Heart left ventricle (tissue), 16 donors: ENCODE measurements around the gene MAFG. TPM values are rescaled to one million over a fixed set of nuclear protein-coding genes. Genes with fewer than 3 reads are reported as not detected.
A peak's percentile ranks its signal among the peaks of the same experiment; 100 is the strongest.

Experiments used
- ATAC-seq, 4 donors: fragments of 200-7000 bp; cut with Tn5 transposase; one replicate each; pipeline ENCODE4 v1.9.1; 2020 to 2022; ENCODE audit warnings: moderate library complexity in 4 of 4, mild to moderate bottlenecking in 3 of 4, moderate number of reproducible peaks in 1 of 4
- DNase-seq, 5 donors: peaks; one replicate each; pipeline ENCODE4 v3.0.0-alpha.2; 2020
- H3K27ac ChIP-seq, 12 donors: fragments of 200-600 bp; sonication (generic) in 4 of 12; one replicate each; pipeline versions ENCODE4 v1.5.0 to v1.8.0; 2016 to 2022; ENCODE audit warnings: mild to moderate bottlenecking in 2 of 12
- H3K27me3 ChIP-seq, 9 donors: fragments of 200-600 bp; sonication (generic) in 2 of 9; one replicate each; pipeline versions ENCODE4 v1.5.1 to v1.8.0; 2016 to 2022; ENCODE audit warnings: mild to moderate bottlenecking in 3 of 9
- H3K36me3 ChIP-seq, 9 donors: fragments of 200-600 bp; sonication (generic) in 2 of 9; one replicate each; pipeline versions ENCODE4 v1.5.0 to v1.8.0; 2018 to 2022; ENCODE audit warnings: mild to moderate bottlenecking in 2 of 9
- H3K4me1 ChIP-seq, 12 donors: fragments of 200-600 bp; sonication (generic) in 4 of 12; one replicate each; pipeline versions ENCODE4 v1.5.0 to v1.8.0; 2016 to 2022; ENCODE audit warnings: mild to moderate bottlenecking in 3 of 12
- H3K4me3 ChIP-seq, 12 donors: fragments of 200-600 bp; sonication (generic) in 4 of 12; one replicate each; pipeline versions ENCODE4 v1.5.0 to v1.8.0; 2017 to 2022; ENCODE audit warnings: mild to moderate bottlenecking in 9 of 12, moderate library complexity in 4 of 12
- H3K9me3 ChIP-seq, 12 donors: fragments of 200-600 bp; sonication (generic) in 4 of 12; one replicate each; pipeline versions ENCODE4 v1.5.0 to v1.8.0; 2016 to 2022; ENCODE audit warnings: mild to moderate bottlenecking in 1 of 12
- POLR2A ChIP-seq, 2 donors: fragments of 450-650 bp; IDR thresholded peaks; one replicate each; pipeline ENCODE4 v1.6.1; 2017; ENCODE audit warnings: antibody characterized with exemption in 2 of 2, mild to moderate bottlenecking in 2 of 2, moderate library complexity in 2 of 2
- WGBS, 4 donors: extraction: QIAGEN DNeasy Blood & Tissue Kit in 2 of 4; methylation state at CpG; one replicate each; pipeline versions ENCODE4 v1.1.5 to v1.1.7; 2013 to 2018; 5-methylcytosine and 5-hydroxymethylcytosine counted together
- intact Hi-C, 10 donors: fragments of 100-400 bp; cut with DNase I; formaldehyde crosslinking; loops; one replicate each; pipeline versions ENCODE4 v1.11.1 to v1.14.2; 2022
- polyA plus RNA-seq, 2 donors: library from polyadenylated mRNA; stranded (reverse); fragments of 200-250 nt; gene quantifications; one replicate each; pipeline ENCODE4 v1.2.3, GENCODE V29; 2013
- total RNA-seq, 9 donors: library from RNA; depleted of rRNA in 2 of 9; stranded (reverse); fragments of >200 nt in 2 of 9; fragmentation: NEBNext Ultra II Directional in 3 of 9; extraction: Animal tissue kit (Norgen Biotek cat#: 25700) in 3 of 9; gene quantifications; one replicate each; pipeline versions ENCODE4 v1.1.0 to v1.2.4, GENCODE V29; 2016 to 2023
- TF ChIP-seq, protein P1 (sequence below), 12 donors: fragments of 200-600 bp; sonication (generic) in 4 of 12; IDR thresholded peaks; one replicate each; pipeline versions ENCODE4 v1.5.0 to v1.8.0; 2018 to 2022; ENCODE audit warnings: antibody characterized with exemption in 12 of 12, mild to moderate bottlenecking in 5 of 12
- donor health status: ischemic (EF 13 %, LVEDD 7.1; RV severe dilation, severe dysfunction).
- donor health status: healthy with polysubstance abuse.
- donor health status: DM: no; HTN: yes; CAD: no.
- donor health status: DM: no; HTN: no; CAD: no.
- donor health status: ischemic (EF 25% LVEDD 6.9; RV normal size, moderate dysfunction).
- donor health status: ischemic (EF 25% LVEDD 5.7; RV mildly dilated, moderate dysfunction).
- donor health status: healthy.
- donor health status: DM: yes; HTN: yes; CAD: no.
- donor health status: ischemic (EF 35%, LVEDD 5.7; RV mildly dilated, moderate dysfunction).
- donor health status: nonischemic (EF 11% LVEDD 7.7; RV severe dilation, severe dysfunction).
- donor health status: DM: yes; HTN: yes; CAD: no.
- donor health status: PGD.
- donor health status: ischemic (EF 29% LVEDD 5.4; RV normal size, mild dysfunction).
- donor health status: nonischemic (EF 23%, LVEDD 6.1; RV moderate dilation, normal function).

MAFG gene
- total and polyA plus RNA-seq, 11 donors = 10.2 to 30.5 (median 18.0) TPM

DNA sequence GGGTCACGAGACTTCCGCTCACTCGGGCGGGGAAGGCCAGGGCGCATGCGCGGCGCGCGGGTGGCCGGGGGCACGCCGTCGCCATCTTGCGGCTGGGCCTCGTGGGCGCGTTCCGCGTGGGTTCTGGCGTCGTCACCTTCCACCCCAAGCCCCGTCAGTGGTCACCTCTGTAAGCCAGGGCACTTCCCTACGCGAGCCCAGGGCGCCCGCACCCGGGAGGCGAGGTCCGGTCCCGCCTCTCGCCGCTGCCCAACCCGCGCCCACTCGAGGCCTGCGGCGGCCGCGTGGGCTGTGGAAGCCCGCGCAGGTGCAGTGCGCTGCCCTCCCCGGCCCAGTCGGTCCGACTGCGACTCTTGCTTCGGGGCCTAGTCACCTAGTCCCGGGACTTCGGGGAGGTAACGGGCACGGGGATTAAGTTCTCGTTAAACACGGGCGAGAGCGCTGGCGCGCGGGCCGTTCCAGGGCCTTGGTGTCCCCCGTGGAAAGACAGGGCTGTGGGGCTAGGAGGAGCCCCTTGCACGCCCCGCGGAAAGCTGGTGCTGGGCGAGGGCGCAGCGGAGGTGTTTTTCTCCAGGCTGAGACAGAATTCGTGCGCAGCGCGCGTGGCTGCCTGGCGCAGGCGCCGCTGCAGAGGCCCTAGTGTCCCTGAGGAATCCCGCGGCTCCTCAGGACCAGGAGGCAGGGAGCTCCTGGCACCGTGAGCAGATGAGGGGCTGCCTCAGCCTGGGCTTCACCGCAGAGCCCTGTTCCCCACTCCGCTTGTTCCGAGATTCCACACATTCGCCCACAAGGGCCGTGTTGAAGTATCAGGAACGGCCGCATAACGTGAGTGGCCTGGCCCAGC, 55.9 kb downstream of the MAFG start:
- WGBS, 4 donors = 0 to 2% (median 1%) methylated on average over 18 to 86 of the region's 86 CpGs
- Histone ChIP-seq H3K4me1 (peaks cover 4 to 55% (median 48%) of the 10 kb centered on the region in 12 donors), H3K36me3 (peaks cover 0 to 31% (median 20%) of the 10 kb centered on the region in 9 donors), H3K9me3 (no peaks in the 10 kb centered on the region), H3K27me3 (no peaks in the 10 kb centered on the region), H3K27ac (peak overlapping the region; percentile 92 to 100 (median 98)), H3K4me3 (peak overlapping the region; percentile 54 to 100 (median 95))
- ATAC-seq (peak; percentile 12 to 40 (median 38)), DNase-seq (peak; percentile 95 to 98 (median 96))
- intact Hi-C loops = loop anchor here in 1 of 10 donors (5.0 kb wide), 1 partner anchor 56 kb away; the partner anchor contains the start of gene MAFG
- TF ChIP-seq, protein P1, sequence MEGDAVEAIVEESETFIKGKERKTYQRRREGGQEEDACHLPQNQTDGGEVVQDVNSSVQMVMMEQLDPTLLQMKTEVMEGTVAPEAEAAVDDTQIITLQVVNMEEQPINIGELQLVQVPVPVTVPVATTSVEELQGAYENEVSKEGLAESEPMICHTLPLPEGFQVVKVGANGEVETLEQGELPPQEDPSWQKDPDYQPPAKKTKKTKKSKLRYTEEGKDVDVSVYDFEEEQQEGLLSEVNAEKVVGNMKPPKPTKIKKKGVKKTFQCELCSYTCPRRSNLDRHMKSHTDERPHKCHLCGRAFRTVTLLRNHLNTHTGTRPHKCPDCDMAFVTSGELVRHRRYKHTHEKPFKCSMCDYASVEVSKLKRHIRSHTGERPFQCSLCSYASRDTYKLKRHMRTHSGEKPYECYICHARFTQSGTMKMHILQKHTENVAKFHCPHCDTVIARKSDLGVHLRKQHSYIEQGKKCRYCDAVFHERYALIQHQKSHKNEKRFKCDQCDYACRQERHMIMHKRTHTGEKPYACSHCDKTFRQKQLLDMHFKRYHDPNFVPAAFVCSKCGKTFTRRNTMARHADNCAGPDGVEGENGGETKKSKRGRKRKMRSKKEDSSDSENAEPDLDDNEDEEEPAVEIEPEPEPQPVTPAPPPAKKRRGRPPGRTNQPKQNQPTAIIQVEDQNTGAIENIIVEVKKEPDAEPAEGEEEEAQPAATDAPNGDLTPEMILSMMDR (IDR thresholded peaks at IDR 0.05) = peak in 11 of 12 donors; percentile 6 to 73 (median 52)
- TF ChIP-seq POLR2A (IDR thresholded peaks at IDR 0.05) = peak in 1 of 2 donors; percentile 95

DNA sequence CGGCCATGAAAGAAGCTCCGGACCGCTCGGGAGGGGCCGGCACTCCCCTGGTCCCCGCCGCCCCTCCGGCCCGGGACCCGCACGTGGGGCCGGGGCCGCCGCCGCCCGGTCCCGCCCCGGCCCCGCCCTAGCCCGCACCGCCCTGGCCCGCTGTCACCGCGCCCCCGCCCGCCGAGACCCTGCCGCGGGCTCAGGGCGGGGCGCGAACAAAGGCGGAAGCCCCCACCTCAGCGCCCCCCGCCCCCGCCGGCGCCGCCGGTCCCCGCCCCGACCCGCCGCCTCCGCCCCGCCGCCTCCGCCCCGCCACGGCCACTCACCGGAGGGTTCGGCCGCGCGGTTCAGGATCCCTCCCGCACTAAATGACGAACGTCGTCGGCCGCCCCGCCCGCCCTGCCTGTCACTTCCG, 56.6 kb downstream of the MAFG start, which contains the start of gene ARHGDIA:
ARHGDIA (minus strand) TSS at position 357 of the 406 bp plus-strand sequence. CDS start 1,407 bp downstream, outside the sequence.
- intact Hi-C loops = loop anchor here in 1 of 10 donors (5.0 kb wide), 1 partner anchor 56 kb away; the partner anchor contains the start of gene MAFG
- WGBS, 4 donors = 0 to 3% (median 1%) methylated on average over 6 to 64 of the region's 64 CpGs; no CpG with 5 or more reads in 1 of the 4 donors
- peaks cover 0 to 31% (median 20%) of the 10 kb centered on the region in 9 donors for H3K36me3 ChIP-seq
- H3K27ac ChIP-seq = peak within 1 kb of the TSS; percentile 92 to 100 (median 98)
- H3K27me3 ChIP-seq = no peaks in the 10 kb centered on the region
- peak within 1 kb of the TSS; percentile 68 to 100 (median 95) for H3K4me3 ChIP-seq
- peak in 3 of 4 donors; percentile 60 to 69 (median 68) for ATAC-seq
- H3K9me3 ChIP-seq = no peaks in the 10 kb centered on the region
- peaks cover 4 to 61% (median 54%) of the 10 kb centered on the region in 12 donors for H3K4me1 ChIP-seq
- no peak for TF ChIP-seq POLR2A (IDR thresholded peaks at IDR 0.05)
- TF ChIP-seq, protein P1 (IDR thresholded peaks at IDR 0.05) = no peak
- DNase-seq = no peak

DNA sequence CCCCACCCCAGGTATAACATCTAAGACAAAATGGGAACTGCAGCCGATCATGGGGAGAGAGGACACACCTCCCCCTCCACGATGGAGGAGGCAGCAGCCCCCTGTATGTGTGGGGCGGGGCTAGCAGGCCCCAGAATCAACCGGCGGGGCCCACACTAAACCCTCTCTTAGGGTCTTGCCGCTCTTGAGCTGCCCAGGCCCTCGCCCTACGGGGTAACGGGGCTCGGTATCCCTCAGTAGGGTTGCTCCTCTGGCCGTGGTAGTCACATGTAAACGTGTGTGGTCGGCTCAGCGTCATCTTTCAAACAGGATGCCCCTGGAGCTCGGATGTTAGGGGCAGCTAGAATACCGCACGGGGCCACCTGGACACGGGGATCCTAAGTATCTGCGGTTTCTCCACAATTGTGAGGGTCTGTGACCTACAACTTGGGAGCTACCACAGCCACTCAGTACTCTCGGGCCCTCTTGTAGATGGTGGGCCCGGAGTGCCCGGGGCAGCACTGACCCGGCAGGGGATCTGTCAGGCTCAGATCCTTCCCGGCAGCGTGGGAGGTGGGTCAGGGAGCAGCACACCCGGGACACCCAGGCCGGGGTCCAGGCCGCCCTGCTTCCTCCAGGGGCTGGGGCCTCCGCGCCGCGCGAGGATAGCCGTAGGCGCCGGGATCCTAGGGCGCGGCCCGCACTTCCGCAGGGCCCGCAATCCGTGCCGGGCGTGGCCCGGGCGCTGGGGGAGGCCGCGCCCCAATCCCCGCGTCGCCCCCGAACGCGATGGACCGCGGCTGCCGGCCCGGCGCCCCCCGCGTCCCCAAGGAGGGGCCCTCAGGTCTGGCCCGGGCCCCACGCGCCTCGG, 57.2 kb downstream of the MAFG start:
- peak overlapping the region; percentile 53 to 100 (median 95) for H3K4me3 ChIP-seq
- no peaks in the 10 kb centered on the region for H3K27me3 ChIP-seq
- peaks cover 0 to 37% (median 21%) of the 10 kb centered on the region in 9 donors for H3K36me3 ChIP-seq
- no peak for TF ChIP-seq POLR2A (IDR thresholded peaks at IDR 0.05)
- TF ChIP-seq, protein P1 (IDR thresholded peaks at IDR 0.05) = no peak
- H3K4me1 ChIP-seq = peaks cover 4 to 64% (median 55%) of the 10 kb centered on the region in 12 donors
- H3K27ac ChIP-seq = peak overlapping the region; percentile 92 to 100 (median 98)
- intact Hi-C loops = loop anchor here in 1 of 10 donors (5.0 kb wide), 1 partner anchor 57 kb away; the partner anchor contains the start of gene MAFG
- H3K9me3 ChIP-seq = no peaks in the 10 kb centered on the region
- ATAC-seq = peak in 3 of 4 donors; percentile 2 to 13 (median 5)
- DNase-seq = peak in 3 of 5 donors; percentile 45 to 64 (median 51)
- WGBS, 4 donors = 2 to 3% (median 3%) methylated on average over 47 to 65 of the region's 65 CpGs
